Kidney capillary endothelial cell (primary cell): ENCODE measurements around the gene BCL7B.
"Not testable (repeated sequence)": the region's sequence is repeated elsewhere in the genome, so short reads cannot be mapped to it uniquely, and the experiment has no call there.

Source experiments
- DNase-seq: peaks from one replicate; pipeline ENCODE4 v3.0.0-alpha.2; 2018; ENCODE audit warnings: low spot score

The BCL7B gene

GRCh38 chr7:73557397-73558257, at the start of gene BCL7B:
Gene BCL7B (minus strand): TSS chr7:73557690. CDS start chr7:73557578, 112 bp downstream.
- DNase-seq = peak; percentile 64

- no peak for DNase-seq
Measured at GRCh38 chr7:73605601-73606220, 48.2 kb upstream of the BCL7B start.

- DNase-seq = no peak
Measured at GRCh38 chr7:73602721-73603651, 45.5 kb upstream of the BCL7B start.

- DNase-seq = no peak
Measured at GRCh38 chr7:73599916-73600315, 42.4 kb upstream of the BCL7B start.

- no peak for DNase-seq
Measured at GRCh38 chr7:73599151-73599882, 41.8 kb upstream of the BCL7B start.

GRCh38 chr7:73597978-73598782, 40.7 kb upstream of the BCL7B start:
- no peak for DNase-seq

GRCh38 chr7:73596191-73597065, 38.9 kb upstream of the BCL7B start:
- DNase-seq = no peak

GRCh38 chr7:73595358-73595757, 37.9 kb upstream of the BCL7B start:
- no peak for DNase-seq

- no peak for DNase-seq
Measured at GRCh38 chr7:73593207-73594045, 35.9 kb upstream of the BCL7B start.

- DNase-seq = no peak
Measured at GRCh38 chr7:73586911-73587310, 29.4 kb upstream of the BCL7B start.

- no peak for DNase-seq
Measured at GRCh38 chr7:73585196-73585595, 27.7 kb upstream of the BCL7B start.

- DNase-seq = no peak
Measured at GRCh38 chr7:73582664-73583202, 25.2 kb upstream of the BCL7B start.

GRCh38 chr7:73581006-73581405, 23.5 kb upstream of the BCL7B start:
- not testable (repeated sequence) for DNase-seq

- DNase-seq = peak; percentile 98
Measured at GRCh38 chr7:73578342-73579128, 21.0 kb upstream of the BCL7B start, which contains the start of gene TBL2. Gene TBL2 (minus strand): TSS chr7:73578579. CDS start chr7:73578549, 30 bp downstream.

- no peak for DNase-seq
Measured at GRCh38 chr7:73577627-73578341, 20.3 kb upstream of the BCL7B start.

- no peak for DNase-seq
Measured at GRCh38 chr7:73573791-73574190, 16.3 kb upstream of the BCL7B start.

- DNase-seq = no peak
Measured at GRCh38 chr7:73573276-73573675, 15.8 kb upstream of the BCL7B start.
